ENCODE measurements around the gene ICAM5. TPM values are rescaled to one million over a fixed set of nuclear protein-coding genes. Genes with fewer than 3 reads are reported as not detected.

The ICAM5 gene
- total RNA-seq, 2 donors from 2014 or later, result 7.1 TPM; not detected in 1

GRCh38 chr19:10269333-10270179, 20.2 kb upstream of the ICAM5 start:
- H3K36me3 ChIP-seq, result no peaks in the 10 kb centered on the region
- intact Hi-C loops (cut with DNase I), result loop anchor here (2.0 to 5.0 kb wide), 2 partner anchors 43 to 119 kb away; no protein-coding TSS in a partner anchor
- WGBS, result 6% methylated on average over 59 of the region's 59 CpGs
- no peaks in the 10 kb centered on the region for H3K9me3 ChIP-seq
- H3K4me3 ChIP-seq, result peak overlapping the region; percentile 19 to 28
- DNase-seq (ENCODE audit: low spot score), result peak; percentile 76
- H3K27ac ChIP-seq, result peak overlapping the region; percentile 47 to 52
- no peaks in the 10 kb centered on the region for H3K27me3 ChIP-seq (replicated peaks; ENCODE audit: insufficient read depth)
- TF ChIP-seq POLR2A (IDR thresholded peaks at IDR 0.05) (no peak), POLR2AphosphoS5 (IDR thresholded peaks at IDR 0.05) (peak; percentile 51), CTCF (IDR thresholded peaks at IDR 0.05) (peak; percentile 83 to 97 (median 90))
- no peaks in the 10 kb centered on the region for H3K4me1 ChIP-seq (replicated peaks)

- Histone ChIP-seq H3K27ac (peak overlapping the region; percentile 47 to 52), H3K27me3 (replicated peaks; ENCODE audit: insufficient read depth) (no peaks in the 10 kb centered on the region), H3K4me3 (peak overlapping the region; percentile 19 to 28), H3K36me3 (no peaks in the 10 kb centered on the region), H3K4me1 (replicated peaks) (no peaks in the 10 kb centered on the region), H3K9me3 (no peaks in the 10 kb centered on the region)
- TF ChIP-seq CTCF (IDR thresholded peaks at IDR 0.05) (no peak), POLR2A (IDR thresholded peaks at IDR 0.05) (no peak), POLR2AphosphoS5 (IDR thresholded peaks at IDR 0.05) (no peak)
- WGBS, result 7% methylated on average over 37 of the region's 37 CpGs
- DNase-seq (ENCODE audit: low spot score), result no peak
- intact Hi-C loops (cut with DNase I), result loop anchor here (2.0 to 5.0 kb wide), 2 partner anchors 42 to 119 kb away; no protein-coding TSS in a partner anchor
These were observed 19.6 kb upstream of the ICAM5 start for GRCh38 chr19:10270180-10270615.

- Histone ChIP-seq H3K27me3 (replicated peaks; ENCODE audit: insufficient read depth) (no peaks in the 10 kb centered on the region), H3K36me3 (no peaks in the 10 kb centered on the region), H3K4me1 (replicated peaks) (no peaks in the 10 kb centered on the region), H3K27ac (peak within 1 kb of the TSS; percentile 47 to 52), H3K4me3 (peak within 1 kb of the TSS; percentile 19 to 28), H3K9me3 (no peaks in the 10 kb centered on the region)
- WGBS, result 2% methylated on average over 49 of the region's 51 CpGs
- peak; percentile 60 for TF ChIP-seq POLR2A (IDR thresholded peaks at IDR 0.05)
- TF ChIP-seq POLR2AphosphoS5 (IDR thresholded peaks at IDR 0.05), result peak; percentile 73
- TF ChIP-seq CTCF (IDR thresholded peaks at IDR 0.05), result peak in 1 of 4 experiments; percentile 38
- intact Hi-C loops (cut with DNase I), result loop anchor here (2.0 to 5.0 kb wide), 2 partner anchors 41 to 118 kb away; no protein-coding TSS in a partner anchor
- DNase-seq (ENCODE audit: low spot score), result peak; percentile 54
These were observed 18.9 kb upstream of the ICAM5 start, which contains the start of gene ICAM1 for GRCh38 chr19:10270616-10271394. Gene ICAM1, plus strand, starts transcription at chr19:10271120. Its CDS starts 40 bp downstream, at chr19:10271160.

- no peaks in the 10 kb centered on the region for H3K4me1 ChIP-seq (replicated peaks)
- no peaks in the 10 kb centered on the region for H3K9me3 ChIP-seq
- H3K36me3 ChIP-seq, result no peaks in the 10 kb centered on the region
- no peaks in the 10 kb centered on the region for H3K27me3 ChIP-seq (replicated peaks; ENCODE audit: insufficient read depth)
- intact Hi-C loops (cut with DNase I), result loop anchor here (2.0 to 5.0 kb wide), 2 partner anchors 41 to 117 kb away; no protein-coding TSS in a partner anchor
- peak overlapping the region; percentile 19 to 28 for H3K4me3 ChIP-seq
- H3K27ac ChIP-seq, result peak overlapping the region in 1 of 2 donors; percentile 52
- no peak for TF ChIP-seq POLR2AphosphoS5 (IDR thresholded peaks at IDR 0.05)
- no peak for TF ChIP-seq CTCF (IDR thresholded peaks at IDR 0.05)
- WGBS, result 38% methylated on average over 12 of the region's 12 CpGs
- DNase-seq (ENCODE audit: low spot score), result no peak
These were observed 18.1 kb upstream of the ICAM5 start for GRCh38 chr19:10271543-10272086.

Data from prostate gland (tissue), 2 donors.